Heart right ventricle (tissue), 16 donors: ENCODE results near the gene BOK. TPM values are rescaled to one million over a fixed set of nuclear protein-coding genes. Genes with fewer than 3 reads are reported as not detected.

Source experiments
- ATAC-seq, 8 donors: fragments of 200-7000 bp; cut with Tn5 transposase; one replicate each; pipeline ENCODE4 v1.9.1; 2020; ENCODE audit warnings: mild to moderate bottlenecking in 8 of 8, moderate library complexity in 8 of 8, moderate number of reproducible peaks in 1 of 8
- DNase-seq, 2 donors: peaks; one replicate each; pipeline ENCODE4 v3.0.0-alpha.2; 2020
- H3K27ac ChIP-seq, 10 donors: fragments of 200-600 bp; sonication (generic) in 2 of 10; one replicate each; pipeline versions ENCODE4 v1.5.0 to v1.8.0; 2020 to 2022; ENCODE audit warnings: mild to moderate bottlenecking in 3 of 10
- H3K27me3 ChIP-seq, 7 donors: fragments of 200-600 bp; one replicate each; pipeline ENCODE4 v1.8.0; 2021 to 2022; ENCODE audit warnings: mild to moderate bottlenecking in 2 of 7
- H3K36me3 ChIP-seq, 9 donors: fragments of 200-600 bp; sonication (generic) in 1 of 9; one replicate each; pipeline versions ENCODE4 v1.5.0 to v1.8.0; 2020 to 2022; ENCODE audit warnings: mild to moderate bottlenecking in 2 of 9
- H3K4me1 ChIP-seq, 9 donors: fragments of 200-600 bp; sonication (generic) in 1 of 9; one replicate each; pipeline versions ENCODE4 v1.5.0 to v1.8.0; 2020 to 2022; ENCODE audit warnings: mild to moderate bottlenecking in 4 of 9
- H3K4me3 ChIP-seq, 10 donors: fragments of 200-600 bp; sonication (generic) in 2 of 10; one replicate each; pipeline versions ENCODE4 v1.5.0 to v1.8.0; 2020 to 2022; ENCODE audit warnings: mild to moderate bottlenecking in 7 of 10, moderate library complexity in 2 of 10
- H3K9me3 ChIP-seq, 11 donors: fragments of 200-600 bp in 10 of 11; sonication (generic) in 2 of 11; one replicate each; pipeline versions ENCODE4 v1.5.0 to v1.8.0; 2013 to 2022; ENCODE audit warnings: mild to moderate bottlenecking in 2 of 11, control low read depth in 1 of 11, moderate library complexity in 1 of 11
- WGBS, 2 donors: extraction: QIAGEN DNeasy Blood & Tissue Kit; methylation state at CpG; one replicate each; pipeline ENCODE4 v1.1.7; 2013; ENCODE audit warnings: inconsistent platforms in 1 of 2; 5-methylcytosine and 5-hydroxymethylcytosine counted together
- intact Hi-C, 10 donors: fragments of 100-400 bp; cut with DNase I; formaldehyde crosslinking; loops; one replicate each; pipeline versions ENCODE4 v1.11.1 to v1.14.2; 2022
- polyA plus RNA-seq, 2 donors: library from polyadenylated mRNA; stranded (reverse); fragments of 200-250 nt; gene quantifications; one replicate each; pipeline ENCODE4 v1.2.3, GENCODE V29; 2013
- total RNA-seq, 10 donors: library from RNA; stranded (reverse); fragmentation: NEBNext Ultra II Directional in 3 of 10; extraction: Animal tissue kit (Norgen Biotek cat#: 25700) in 3 of 10; gene quantifications; one replicate each; pipeline versions ENCODE4 v1.2.1 to v1.2.4, GENCODE V29; 2021 to 2023
- TF ChIP-seq, protein P1 (sequence below), 9 donors: fragments of 200-600 bp; sonication (generic) in 2 of 9; IDR thresholded peaks; one replicate each; pipeline versions ENCODE4 v1.5.0 to v1.8.0; 2021 to 2022; ENCODE audit warnings: antibody characterized with exemption in 9 of 9, mild to moderate bottlenecking in 5 of 9, moderate library complexity in 1 of 9
- donor health status: Arrhythmogenic right ventricular cardiomyopathy.
- donor health status: ischemic (EF 13 %, LVEDD 7.1; RV severe dilation, severe dysfunction).
- donor health status: healthy with polysubstance abuse.
- donor health status: DM: no; HTN: yes; CAD: no.
- donor health status: DM: no; HTN: no; CAD: no.
- donor health status: ischemic (EF 25% LVEDD 6.9; RV normal size, moderate dysfunction).
- donor health status: ischemic (EF 25% LVEDD 5.7; RV mildly dilated, moderate dysfunction).
- donor health status: healthy.
- donor health status: DM: yes; HTN: yes; CAD: no.
- donor health status: Ischemic cardiomyopathy.
- donor health status: ischemic (EF 35%, LVEDD 5.7; RV mildly dilated, moderate dysfunction).
- donor health status: nonischemic (EF 11% LVEDD 7.7; RV severe dilation, severe dysfunction).
- donor health status: DM: yes; HTN: yes; CAD: no.
- donor health status: PGD.
- donor health status: ischemic (EF 29% LVEDD 5.4; RV normal size, mild dysfunction).
- donor health status: nonischemic (EF 23%, LVEDD 6.1; RV moderate dilation, normal function).

BOK gene
- total and polyA plus RNA-seq, 12 donors: 1.6 to 15.6 (median 3.3) TPM

DNA sequence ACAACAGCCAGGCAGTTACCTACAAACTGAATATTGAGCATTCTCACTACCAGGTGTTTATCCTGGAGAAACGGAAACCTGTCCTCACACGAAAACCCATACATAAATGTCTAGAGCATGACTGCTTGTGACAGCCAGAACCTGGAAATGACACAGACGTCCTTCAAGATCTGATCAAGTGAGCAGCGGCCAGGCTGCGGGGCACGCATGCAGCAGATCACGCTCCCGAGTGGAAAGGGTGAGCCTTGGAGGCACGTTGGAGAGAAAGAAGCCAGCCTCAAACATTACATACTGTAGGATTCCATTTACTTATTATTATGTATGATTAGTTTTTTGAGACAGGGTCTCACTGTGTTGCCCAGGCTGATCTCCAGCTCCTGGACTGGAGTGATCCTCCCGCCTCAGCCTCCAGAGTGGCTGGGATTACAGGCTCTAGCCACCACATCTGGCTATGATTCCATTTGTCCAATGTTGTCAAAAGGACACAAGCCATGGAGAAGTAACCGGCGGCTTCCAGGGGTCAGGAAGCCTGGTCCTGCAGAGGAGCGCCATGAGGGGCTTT, 27.3 kb upstream of the BOK start:
- TF ChIP-seq, protein P1, sequence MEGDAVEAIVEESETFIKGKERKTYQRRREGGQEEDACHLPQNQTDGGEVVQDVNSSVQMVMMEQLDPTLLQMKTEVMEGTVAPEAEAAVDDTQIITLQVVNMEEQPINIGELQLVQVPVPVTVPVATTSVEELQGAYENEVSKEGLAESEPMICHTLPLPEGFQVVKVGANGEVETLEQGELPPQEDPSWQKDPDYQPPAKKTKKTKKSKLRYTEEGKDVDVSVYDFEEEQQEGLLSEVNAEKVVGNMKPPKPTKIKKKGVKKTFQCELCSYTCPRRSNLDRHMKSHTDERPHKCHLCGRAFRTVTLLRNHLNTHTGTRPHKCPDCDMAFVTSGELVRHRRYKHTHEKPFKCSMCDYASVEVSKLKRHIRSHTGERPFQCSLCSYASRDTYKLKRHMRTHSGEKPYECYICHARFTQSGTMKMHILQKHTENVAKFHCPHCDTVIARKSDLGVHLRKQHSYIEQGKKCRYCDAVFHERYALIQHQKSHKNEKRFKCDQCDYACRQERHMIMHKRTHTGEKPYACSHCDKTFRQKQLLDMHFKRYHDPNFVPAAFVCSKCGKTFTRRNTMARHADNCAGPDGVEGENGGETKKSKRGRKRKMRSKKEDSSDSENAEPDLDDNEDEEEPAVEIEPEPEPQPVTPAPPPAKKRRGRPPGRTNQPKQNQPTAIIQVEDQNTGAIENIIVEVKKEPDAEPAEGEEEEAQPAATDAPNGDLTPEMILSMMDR (IDR thresholded peaks at IDR 0.05): no peak

DNA sequence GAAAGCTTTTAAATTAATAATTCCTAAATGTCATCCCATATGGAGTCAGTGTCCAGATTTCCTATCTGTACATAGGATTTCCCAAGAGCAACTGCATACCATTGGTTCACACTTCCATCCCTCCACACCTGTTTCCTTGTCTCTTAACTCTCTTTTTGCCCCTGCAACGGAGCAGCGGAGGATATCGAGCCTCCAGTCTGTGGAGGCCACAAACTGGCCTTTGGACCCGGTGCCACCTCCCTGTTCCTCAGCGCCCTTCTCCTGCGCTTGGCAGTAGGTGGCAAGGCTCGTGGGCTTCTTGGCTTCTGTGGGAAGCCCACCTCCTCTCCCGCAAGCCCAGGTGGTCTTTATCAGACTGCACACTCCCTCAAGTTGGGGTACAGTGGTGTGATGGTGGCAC, 26.4 kb upstream of the BOK start:
- ATAC-seq (no peak), DNase-seq (no peak)
- H3K27me3 ChIP-seq: no peaks in the 10 kb centered on the region
- 91 to 94% methylated on average over 8 of the region's 8 CpGs for WGBS, 2 donors
- TF ChIP-seq, protein P1 (IDR thresholded peaks at IDR 0.05): no peak
- no peak overlapping the region for H3K27ac ChIP-seq
- H3K4me1 ChIP-seq: no peaks in the 10 kb centered on the region
- no peaks in the 10 kb centered on the region for H3K9me3 ChIP-seq
- H3K36me3 ChIP-seq: no peaks in the 10 kb centered on the region
- H3K4me3 ChIP-seq: no peak overlapping the region
- intact Hi-C loops: no loop called here

More for the DNA sequence above, 27.3 kb upstream of the BOK start:
- H3K36me3 ChIP-seq: no peaks in the 10 kb centered on the region
- WGBS, 2 donors: 74 to 78% methylated on average over 13 of the region's 13 CpGs
- DNase-seq (no peak), ATAC-seq (no peak)
- intact Hi-C loops: no loop called here
- no peaks in the 10 kb centered on the region for H3K4me1 ChIP-seq
- H3K4me3 ChIP-seq: no peak overlapping the region
- peaks cover 0 to 4% (median 0%) of the 10 kb centered on the region in 11 donors for H3K9me3 ChIP-seq
- H3K27me3 ChIP-seq: no peaks in the 10 kb centered on the region
- no peak overlapping the region for H3K27ac ChIP-seq

DNA sequence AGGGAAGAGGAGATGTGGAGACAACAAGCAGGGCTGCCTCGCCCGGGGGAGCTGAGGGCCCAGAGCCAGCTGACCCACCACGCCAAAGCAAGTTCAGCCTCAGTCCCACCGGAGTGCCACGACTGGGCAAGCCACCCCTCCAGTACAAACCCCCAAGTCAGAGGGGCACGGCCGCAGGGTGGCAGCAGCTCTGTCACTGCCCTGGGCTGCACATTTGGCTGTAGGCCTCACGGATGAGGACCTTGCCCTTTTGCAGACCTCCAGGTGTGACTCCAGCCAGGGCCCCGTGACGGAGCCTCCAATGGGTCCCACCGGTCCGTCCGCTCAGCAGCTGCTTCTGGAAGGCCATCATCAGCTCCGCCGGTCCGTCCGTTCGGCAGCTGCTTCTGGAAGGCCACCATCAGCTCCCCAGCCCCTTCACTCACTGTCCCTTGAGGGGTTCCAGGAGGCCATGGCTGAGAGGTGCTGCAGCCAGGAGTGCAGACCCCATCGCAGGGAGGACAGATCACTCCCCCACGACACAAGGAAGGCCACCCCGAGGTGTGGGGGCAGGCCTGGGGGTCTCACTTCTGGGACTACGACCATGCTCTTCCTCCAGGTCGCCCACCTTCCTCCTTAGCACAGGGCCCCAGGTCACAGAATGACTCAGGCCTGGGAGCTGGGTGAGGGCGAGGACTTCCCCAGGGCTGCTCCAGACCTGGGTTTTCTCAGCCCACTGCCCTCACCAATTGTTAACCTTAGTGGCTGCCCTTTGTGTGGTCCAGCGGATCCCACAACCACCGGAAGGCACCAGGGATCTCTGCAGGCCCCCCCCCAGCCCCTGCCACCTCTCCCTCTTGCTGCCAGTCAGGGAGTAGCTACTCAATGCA, 25.6 kb upstream of the BOK start:
- Histone ChIP-seq H3K36me3 (no peaks in the 10 kb centered on the region), H3K4me1 (no peaks in the 10 kb centered on the region), H3K4me3 (no peak overlapping the region), H3K9me3 (no peaks in the 10 kb centered on the region), H3K27me3 (no peaks in the 10 kb centered on the region), H3K27ac (no peak overlapping the region)
- intact Hi-C loops: no loop called here
- ATAC-seq (peak in 1 of 8 donors; percentile 39), DNase-seq (no peak)
- 86 to 91% methylated on average over 26 of the region's 26 CpGs for WGBS, 2 donors
- TF ChIP-seq, protein P1 (IDR thresholded peaks at IDR 0.05): no peak

DNA sequence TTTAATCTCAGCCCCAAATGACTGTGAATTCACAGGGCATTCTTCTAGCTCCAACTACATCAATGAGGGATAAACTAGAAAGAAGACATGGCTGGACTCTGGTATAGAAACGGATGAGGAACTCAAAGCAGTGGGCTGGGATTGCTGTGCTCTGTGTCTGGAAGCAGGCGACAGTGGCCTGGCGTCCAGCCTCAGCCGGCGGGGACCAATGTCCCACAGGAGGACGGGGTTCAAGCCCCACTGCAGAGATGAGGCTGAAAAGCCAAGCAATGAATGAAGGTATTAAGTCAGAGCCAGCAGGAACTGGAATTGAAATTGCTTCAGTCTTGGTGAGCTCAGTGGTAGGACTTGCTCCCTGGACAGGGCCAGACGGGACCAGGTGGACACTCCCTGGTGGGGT, 24.3 kb upstream of the BOK start:
- WGBS, 2 donors: 88 to 89% methylated on average over 7 of the region's 7 CpGs
- Histone ChIP-seq H3K36me3 (no peaks in the 10 kb centered on the region), H3K9me3 (no peaks in the 10 kb centered on the region), H3K4me1 (no peaks in the 10 kb centered on the region), H3K27me3 (no peaks in the 10 kb centered on the region), H3K4me3 (no peak overlapping the region), H3K27ac (no peak overlapping the region)
- intact Hi-C loops: no loop called here
- TF ChIP-seq, protein P1 (IDR thresholded peaks at IDR 0.05): no peak
- no peak for DNase-seq
- no peak for ATAC-seq
